VCaP (cell line): Measurements from ENCODE around the gene IL12RB1.

Experiments used
- H3K27ac ChIP-seq: fragments of 450-650 bp; 2 replicates; pipeline ENCODE4 v1.5.1; 2017
- CTCF ChIP-seq: fragments of 450-650 bp; conservative IDR thresholded peaks from 2 replicates; pipeline ENCODE4 v1.5.1; 2017; ENCODE audit warnings: mild to moderate bottlenecking, moderate library complexity

IL12RB1 gene

GRCh38 chr19:18023622-18024251 lies 63.0 kb downstream of the IL12RB1 start:
- H3K27ac ChIP-seq = no peak overlapping the region
- TF ChIP-seq CTCF = no peak

GRCh38 chr19:18021121-18021755 lies 65.5 kb downstream of the IL12RB1 start:
- H3K27ac ChIP-seq = no peak overlapping the region
- no peak for TF ChIP-seq CTCF

GRCh38 chr19:18020212-18021085 lies 66.3 kb downstream of the IL12RB1 start:
- no peak overlapping the region for H3K27ac ChIP-seq

GRCh38 chr19:18017275-18018083 lies 69.3 kb downstream of the IL12RB1 start:
- TF ChIP-seq CTCF = no peak
- H3K27ac ChIP-seq = no peak overlapping the region

More at GRCh38 chr19:18020212-18021085, 66.3 kb downstream of the IL12RB1 start:
- TF ChIP-seq CTCF = no peak

- H3K27ac ChIP-seq = no peak overlapping the region
- no peak for TF ChIP-seq CTCF
Measured at GRCh38 chr19:18016209-18016910, 70.4 kb downstream of the IL12RB1 start.

GRCh38 chr19:18014197-18014596 lies 72.5 kb downstream of the IL12RB1 start:
- TF ChIP-seq CTCF = no peak
- H3K27ac ChIP-seq = no peak overlapping the region
